RCC 7860 (cell line): ENCODE data around the gene MROH2A.

Experiments
- DNase-seq: peaks from one replicate; pipeline ENCODE4 v3.0.0-alpha.2; 2015; ENCODE audit warnings: low spot score
- FAIRE-seq: peaks from 2 replicates; lab custom pipeline; 2012; peaks lifted over from hg19 to GRCh38; lab: Jason Lieb, UNC

MROH2A gene

GRCh38 chr2:233835230-233836186, 57.4 kb downstream of the MROH2A start:
- no peak for DNase-seq
- no peak for FAIRE-seq

- no peak for FAIRE-seq
- no peak for DNase-seq
Measured at GRCh38 chr2:233836359-233836758, 58.2 kb downstream of the MROH2A start.

- FAIRE-seq (no peak), DNase-seq (no peak)
Measured at GRCh38 chr2:233837694-233838229, 59.6 kb downstream of the MROH2A start.

- FAIRE-seq (no peak), DNase-seq (no peak)
Measured at GRCh38 chr2:233838251-233838650, 60.1 kb downstream of the MROH2A start.

- FAIRE-seq (no peak), DNase-seq (no peak)
Measured at GRCh38 chr2:233838726-233839446, 60.8 kb downstream of the MROH2A start.

- no peak for FAIRE-seq
- DNase-seq, result no peak
Measured at GRCh38 chr2:233839447-233839820, 61.3 kb downstream of the MROH2A start.

GRCh38 chr2:233840520-233840919, 62.4 kb downstream of the MROH2A start:
- DNase-seq, result no peak
- FAIRE-seq, result no peak

- DNase-seq, result no peak
- FAIRE-seq, result no peak
Measured at GRCh38 chr2:233841183-233841582, 63.1 kb downstream of the MROH2A start.

GRCh38 chr2:233844064-233844807, 66.1 kb downstream of the MROH2A start:
- FAIRE-seq (no peak), DNase-seq (no peak)

- FAIRE-seq (no peak), DNase-seq (no peak)
Measured at GRCh38 chr2:233844836-233845235, 66.7 kb downstream of the MROH2A start.

GRCh38 chr2:233845301-233846060, 67.4 kb downstream of the MROH2A start:
- FAIRE-seq (no peak), DNase-seq (no peak)

- no peak for FAIRE-seq
- no peak for DNase-seq
Measured at GRCh38 chr2:233846387-233847247, 68.5 kb downstream of the MROH2A start.

GRCh38 chr2:233847248-233847898, 69.2 kb downstream of the MROH2A start:
- FAIRE-seq, result no peak
- DNase-seq, result no peak

GRCh38 chr2:233848276-233848675, 70.1 kb downstream of the MROH2A start:
- DNase-seq (no peak), FAIRE-seq (no peak)

GRCh38 chr2:233849607-233850271, 71.6 kb downstream of the MROH2A start:
- FAIRE-seq, result no peak
- DNase-seq, result no peak

- DNase-seq (no peak), FAIRE-seq (no peak)
Measured at GRCh38 chr2:233850745-233851144, 72.6 kb downstream of the MROH2A start.

GRCh38 chr2:233851169-233851568, 73.0 kb downstream of the MROH2A start:
- DNase-seq, result no peak
- FAIRE-seq, result no peak

GRCh38 chr2:233852056-233852455, 73.9 kb downstream of the MROH2A start:
- FAIRE-seq, result no peak

More at GRCh38 chr2:233852056-233852455, 73.9 kb downstream of the MROH2A start:
- no peak for DNase-seq
